Aortic smooth muscle cell (primary cell): ENCODE measurements around the gene MRPL17. TPM values are rescaled to one million over a fixed set of nuclear protein-coding genes. Genes with fewer than 3 reads are reported as not detected.

Experiments used
- total RNA-seq: library from RNA; depleted of rRNA; stranded (reverse); fragments of >200 nt; gene quantifications from 2 replicates; pipeline ENCODE4 v1.2.3, GENCODE V29; 2014

Gene MRPL17
- 85.9 and 111 TPM in 2 replicates for total RNA-seq

GRCh38 chr11:6682936-6683861 is at the start of gene MRPL17:
MRPL17 (minus strand) TSS chr11:6683340; CDS start chr11:6683296, 44 bp downstream.

DNA sequence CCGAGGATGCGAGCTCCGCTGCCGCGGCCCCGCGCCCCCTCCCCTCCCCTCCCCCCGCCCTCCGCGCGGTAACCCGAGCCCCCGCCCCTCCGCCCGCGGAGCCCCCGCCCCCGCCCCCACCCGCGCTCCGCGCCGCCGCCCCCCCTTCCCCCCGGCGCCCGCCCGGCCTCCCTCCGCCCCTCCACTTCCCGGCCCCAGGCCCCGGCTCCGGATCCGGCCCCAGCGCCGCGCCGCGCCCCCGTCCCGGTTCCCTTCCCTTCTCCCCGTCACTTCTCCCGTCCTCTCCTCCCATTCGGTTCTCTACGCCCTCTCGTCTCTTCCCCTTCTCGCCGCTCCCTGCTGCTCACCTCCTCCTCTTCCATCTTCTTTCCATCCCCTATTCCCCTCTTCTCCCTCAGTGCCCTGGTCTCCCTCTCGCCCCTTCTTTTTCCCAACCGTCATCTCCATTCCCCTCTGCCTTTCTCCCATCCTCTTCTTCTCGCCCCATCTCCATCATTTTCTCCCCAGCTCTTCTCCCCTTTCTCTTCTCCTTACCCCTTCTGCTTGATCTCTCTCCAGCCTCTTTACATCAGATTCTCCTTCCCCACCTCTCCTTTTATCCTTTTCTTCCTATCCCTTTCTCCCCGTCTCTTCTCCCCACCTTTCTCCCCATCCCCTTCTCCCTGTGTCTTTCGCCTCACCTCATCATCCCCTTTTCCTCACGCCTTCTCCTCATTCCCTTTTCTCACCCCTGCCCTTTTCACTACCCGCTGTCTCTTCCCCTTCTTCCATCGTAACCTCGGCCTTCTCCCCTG is 27.2 kb downstream of the MRPL17 start, which contains the start of gene DCHS1:
Gene DCHS1 (minus strand): TSS at position 20 of the 794 bp plus-strand sequence. CDS start 14,196 bp downstream, outside the sequence.

Other genes starting within 250 kb of the MRPL17 start
- gene HPX, start 242.4 kb downstream of the MRPL17 start, total RNA-seq = 0.79 and 1.4 TPM in 2 replicates
- gene TRIM3, start 209.4 kb downstream of the MRPL17 start, total RNA-seq = 23.4 and 30.3 TPM in 2 replicates
- gene ARFIP2, start 202.0 kb downstream of the MRPL17 start, total RNA-seq = 44.8 and 46.5 TPM in 2 replicates
- 30.5 and 34.5 TPM in 2 replicates for gene TIMM10B, start 201.8 kb downstream of the MRPL17 start, total RNA-seq
- 5.3 and 7.2 TPM in 2 replicates for gene DNHD1, start 186.1 kb downstream of the MRPL17 start, total RNA-seq
- gene RRP8, start 79.7 kb downstream of the MRPL17 start, total RNA-seq = 9.8 and 10.4 TPM in 2 replicates
- gene ILK, start 79.6 kb downstream of the MRPL17 start, total RNA-seq = 271 and 344 TPM in 2 replicates
- gene TAF10, start 71.1 kb downstream of the MRPL17 start, total RNA-seq = 82.8 and 93.4 TPM in 2 replicates
- 65.3 and 150 TPM in 2 replicates for gene TPP1, start 63.9 kb downstream of the MRPL17 start, total RNA-seq
- 5.4 and 22.3 TPM in 2 replicates for gene DCHS1, start 27.5 kb downstream of the MRPL17 start, total RNA-seq
- 0.13 and 0.19 TPM in 2 replicates for gene OR2AG2, start 88.6 kb upstream of the MRPL17 start, total RNA-seq
- gene OR2AG1, start 99.7 kb upstream of the MRPL17 start, total RNA-seq = not detected in 2 replicates
- gene OR6A2, start 116.3 kb upstream of the MRPL17 start, total RNA-seq = 0.13 and 0.19 TPM in 2 replicates
- not detected in 2 replicates for gene OR10A5, start 162.3 kb upstream of the MRPL17 start, total RNA-seq
- not detected in 2 replicates for gene OR10A2, start 179.7 kb upstream of the MRPL17 start, total RNA-seq
- gene OR10A4, start 193.3 kb upstream of the MRPL17 start, total RNA-seq = not detected in 2 replicates
- gene OR2D2, start 209.2 kb upstream of the MRPL17 start, total RNA-seq = 0.13 and 0.44 TPM in 2 replicates
- gene OR2D3, start 237.7 kb upstream of the MRPL17 start, total RNA-seq = not detected in 2 replicates
- 2.5 and 4.0 TPM in 2 replicates for gene ZNF215, start 243.1 kb upstream of the MRPL17 start, total RNA-seq